ENCODE measurements around the gene SNX13.

SNX13 gene, protein sequence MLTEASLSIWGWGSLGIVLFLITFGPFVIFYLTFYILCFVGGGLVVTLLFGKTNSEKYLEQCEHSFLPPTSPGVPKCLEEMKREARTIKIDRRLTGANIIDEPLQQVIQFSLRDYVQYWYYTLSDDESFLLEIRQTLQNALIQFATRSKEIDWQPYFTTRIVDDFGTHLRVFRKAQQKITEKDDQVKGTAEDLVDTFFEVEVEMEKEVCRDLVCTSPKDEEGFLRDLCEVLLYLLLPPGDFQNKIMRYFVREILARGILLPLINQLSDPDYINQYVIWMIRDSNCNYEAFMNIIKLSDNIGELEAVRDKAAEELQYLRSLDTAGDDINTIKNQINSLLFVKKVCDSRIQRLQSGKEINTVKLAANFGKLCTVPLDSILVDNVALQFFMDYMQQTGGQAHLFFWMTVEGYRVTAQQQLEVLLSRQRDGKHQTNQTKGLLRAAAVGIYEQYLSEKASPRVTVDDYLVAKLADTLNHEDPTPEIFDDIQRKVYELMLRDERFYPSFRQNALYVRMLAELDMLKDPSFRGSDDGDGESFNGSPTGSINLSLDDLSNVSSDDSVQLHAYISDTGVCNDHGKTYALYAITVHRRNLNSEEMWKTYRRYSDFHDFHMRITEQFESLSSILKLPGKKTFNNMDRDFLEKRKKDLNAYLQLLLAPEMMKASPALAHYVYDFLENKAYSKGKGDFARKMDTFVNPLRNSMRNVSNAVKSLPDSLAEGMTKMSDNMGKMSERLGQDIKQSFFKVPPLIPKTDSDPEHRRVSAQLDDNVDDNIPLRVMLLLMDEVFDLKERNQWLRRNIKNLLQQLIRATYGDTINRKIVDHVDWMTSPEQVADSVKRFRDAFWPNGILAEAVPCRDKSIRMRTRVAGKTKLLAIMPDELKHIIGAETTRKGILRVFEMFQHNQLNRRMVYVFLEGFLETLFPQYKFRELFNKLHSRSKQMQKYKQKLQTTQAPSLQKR

DNA sequence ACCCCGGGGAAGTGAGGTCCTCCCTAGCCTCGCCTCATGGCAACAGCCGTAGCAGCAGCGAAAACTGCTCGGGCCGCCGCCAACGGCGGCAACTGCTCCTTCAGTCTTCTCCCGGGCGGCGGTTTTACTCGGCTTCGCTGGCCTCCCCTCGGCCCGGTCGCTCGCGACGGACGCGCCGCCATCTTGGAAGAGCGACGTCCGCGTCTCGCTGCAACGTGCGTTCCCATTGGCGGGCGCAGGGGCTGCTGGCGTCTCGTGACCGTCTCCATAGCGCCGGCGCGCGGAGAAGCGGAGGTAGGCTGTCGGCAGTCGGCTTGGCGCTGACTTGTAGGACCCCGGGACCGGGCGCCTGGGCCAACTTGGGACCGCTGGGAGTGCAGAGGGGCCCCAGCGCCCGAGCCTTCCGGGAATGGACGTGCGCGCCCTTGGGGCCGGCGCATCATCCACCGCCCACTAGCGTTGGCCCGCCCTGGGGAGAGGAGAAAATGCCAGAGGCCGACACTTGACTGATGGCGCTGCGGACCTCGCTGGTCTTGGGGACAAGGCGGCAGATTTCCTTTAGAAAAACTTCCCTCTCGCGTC lies at the start of gene SNX13:
Gene SNX13 (minus strand): TSS at position 193 of the 582 bp plus-strand sequence. CDS start 199 bp downstream, outside the sequence.
- peak; percentile 45 to 93 (median 88) for DNase-seq

- DNase-seq = no peak
These were observed 49.3 kb upstream of the SNX13 start for GRCh38 chr7:17989546-17989945.

DNA sequence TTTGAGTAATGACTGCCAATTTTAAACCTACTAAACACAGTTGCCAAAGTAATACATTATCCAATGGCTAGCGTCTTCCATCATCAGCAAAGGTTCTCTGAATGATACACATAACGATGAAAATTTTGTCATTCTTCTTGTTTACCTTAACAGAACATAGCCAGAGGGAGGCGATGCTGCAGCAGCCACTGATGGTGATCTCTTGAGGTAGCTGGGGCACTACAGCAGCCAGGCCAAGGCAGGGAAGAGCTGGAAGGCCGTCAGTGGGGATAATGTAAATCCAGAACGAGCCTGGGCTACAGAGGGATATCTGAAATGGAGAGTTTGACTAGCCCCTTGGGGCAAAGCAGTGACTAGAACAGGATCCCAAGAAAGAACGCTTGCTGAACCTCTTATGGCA lies 48.6 kb upstream of the SNX13 start:
- no peak for DNase-seq

- DNase-seq = no peak
These were observed 47.8 kb upstream of the SNX13 start for GRCh38 chr7:17988141-17988540.

- DNase-seq = no peak
These were observed 46.6 kb upstream of the SNX13 start for GRCh38 chr7:17986851-17987250.

DNA sequence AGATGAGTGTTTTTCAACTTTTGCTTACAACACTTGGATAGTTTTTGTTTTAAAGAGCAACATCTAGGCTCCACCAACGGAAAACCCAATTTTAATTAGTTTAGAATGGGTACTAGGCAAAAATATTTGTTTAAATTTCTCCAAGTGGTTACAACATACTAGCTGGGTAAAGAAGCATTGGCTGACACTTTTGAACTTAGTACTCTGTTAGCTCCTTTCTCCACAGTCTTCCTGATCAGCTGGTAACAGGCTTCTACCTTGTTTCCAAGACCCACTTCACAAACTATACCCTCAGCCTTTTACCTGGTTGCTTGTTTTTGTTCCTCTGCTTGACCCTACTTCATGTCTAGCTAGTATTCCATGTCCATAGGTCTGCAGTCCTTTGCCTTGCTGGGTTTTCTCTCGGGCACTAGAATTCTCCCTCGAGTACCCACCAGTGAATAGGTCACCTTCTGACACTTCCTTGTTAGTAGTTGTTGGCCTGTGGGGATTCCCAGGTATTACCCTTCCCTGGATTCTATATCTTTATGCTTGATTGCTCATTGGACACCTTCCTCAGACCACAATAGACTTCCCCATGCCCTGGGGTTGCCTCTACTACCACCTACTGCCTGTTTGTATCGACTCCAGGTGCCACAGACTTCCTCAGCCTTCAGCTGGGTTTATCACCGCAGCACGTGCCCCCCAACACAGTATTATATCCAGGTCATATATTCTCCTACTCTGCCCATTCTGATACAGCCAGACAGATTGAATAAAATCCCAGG lies 45.4 kb upstream of the SNX13 start:
- no peak for DNase-seq

- DNase-seq = no peak
These were observed 44.0 kb upstream of the SNX13 start for GRCh38 chr7:17984288-17984687.

DNA sequence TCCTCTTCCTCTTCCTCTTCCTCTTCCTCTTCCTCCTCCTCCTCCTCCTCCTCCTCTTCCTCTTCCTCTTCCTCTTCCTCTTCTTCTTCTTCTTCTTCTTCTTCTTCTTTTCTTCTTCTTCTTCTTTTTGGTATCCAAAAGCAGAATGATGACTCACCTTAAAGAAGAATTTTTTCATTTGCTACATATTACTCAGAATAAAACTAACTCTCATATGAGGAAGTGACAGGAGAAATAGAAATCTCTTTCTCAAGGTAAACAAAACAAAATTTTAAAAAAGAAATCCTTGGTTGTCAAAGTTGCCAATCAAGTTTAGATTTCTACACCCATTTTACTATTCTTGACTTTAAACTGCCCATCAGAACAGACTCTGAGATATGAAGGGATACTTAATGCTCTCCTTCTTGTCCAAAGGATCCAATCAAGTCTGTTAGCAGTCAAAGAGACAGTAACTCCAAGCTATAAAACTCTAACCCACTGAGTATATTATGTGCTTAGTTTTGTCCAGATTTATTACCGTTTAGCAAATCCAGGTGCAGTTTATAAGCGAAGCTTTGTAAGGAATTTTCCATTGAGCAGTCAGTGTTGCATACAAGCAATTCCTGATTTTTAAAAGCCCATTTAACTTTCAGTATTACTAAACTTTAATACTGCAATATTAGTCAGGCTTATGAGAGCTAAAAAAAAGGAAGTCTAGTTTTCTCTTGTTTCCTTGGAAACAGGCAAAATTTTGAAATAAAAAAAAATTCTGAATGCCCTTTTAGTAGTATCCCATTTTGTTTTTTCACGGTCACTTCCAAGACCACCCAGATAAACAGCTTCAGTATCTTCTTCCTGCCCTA lies 43.1 kb upstream of the SNX13 start:
- no peak for DNase-seq

GRCh38 chr7:17976952-17977351 lies 36.7 kb upstream of the SNX13 start:
- no peak for DNase-seq

DNA sequence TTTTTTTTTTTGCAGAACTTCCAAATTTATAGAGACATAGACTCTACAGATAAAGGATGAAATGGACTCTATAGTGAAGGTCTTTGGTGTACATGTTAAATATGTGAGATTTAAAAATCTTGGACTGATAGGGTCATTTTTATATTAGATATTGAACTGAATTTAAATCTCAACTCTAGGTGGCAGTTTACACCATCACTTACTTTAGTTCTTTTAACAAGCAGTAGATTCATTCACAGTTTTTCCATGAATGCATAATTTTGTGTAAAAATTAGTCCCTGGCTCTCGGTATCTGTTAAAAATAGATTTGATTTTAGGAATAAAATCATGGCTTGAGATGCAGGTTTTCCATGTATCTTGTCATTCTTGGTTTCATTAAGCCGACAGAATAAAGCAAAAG lies 31.1 kb upstream of the SNX13 start:
- DNase-seq = no peak

DNA sequence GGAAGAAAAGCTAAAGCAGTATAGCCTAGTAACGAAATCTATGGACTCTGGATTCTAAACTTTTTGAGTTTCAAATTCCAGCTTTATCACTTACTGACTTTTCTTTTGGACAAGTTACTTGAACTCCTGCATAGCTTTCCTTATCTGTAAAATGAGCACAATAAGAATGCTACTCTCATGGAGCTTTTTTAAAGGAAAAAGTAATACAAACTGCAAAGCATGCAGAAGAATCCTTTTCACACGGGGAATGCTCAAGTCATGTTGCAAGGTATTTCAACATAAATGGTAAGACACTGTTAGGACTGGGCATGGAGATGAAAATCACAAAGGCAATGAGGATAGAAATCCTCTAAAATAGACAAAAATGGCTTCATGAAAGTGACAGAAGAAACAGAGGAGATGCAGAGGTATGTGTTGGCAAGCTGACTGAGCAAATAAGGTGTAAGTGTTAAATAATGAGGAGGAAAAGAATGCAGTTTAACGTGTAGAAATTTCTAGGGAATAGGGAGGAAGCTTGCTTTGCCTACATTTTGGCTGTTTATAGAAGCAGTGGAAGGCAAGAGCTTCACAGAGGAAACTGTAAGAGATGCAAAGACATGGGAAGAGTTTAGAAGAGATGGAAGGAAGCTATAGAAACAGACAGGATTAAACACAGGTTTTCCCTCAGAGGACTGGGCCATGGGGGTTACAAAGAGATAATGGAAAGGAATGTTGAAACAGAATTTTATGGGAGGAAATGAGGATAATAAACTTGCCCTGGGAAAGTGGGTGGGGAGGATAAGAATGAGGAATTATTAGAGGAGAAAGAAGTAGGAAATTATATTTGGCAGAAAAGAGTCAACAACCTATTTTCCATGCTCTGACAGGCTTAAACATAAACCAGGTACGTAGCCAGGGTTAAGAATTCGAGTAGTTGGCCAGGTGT lies 28.8 kb upstream of the SNX13 start:
- no peak for DNase-seq

- no peak for DNase-seq
These were observed 26.4 kb upstream of the SNX13 start for GRCh38 chr7:17966706-17967105.

- DNase-seq = no peak
These were observed 25.3 kb upstream of the SNX13 start for GRCh38 chr7:17965603-17966002.

DNA sequence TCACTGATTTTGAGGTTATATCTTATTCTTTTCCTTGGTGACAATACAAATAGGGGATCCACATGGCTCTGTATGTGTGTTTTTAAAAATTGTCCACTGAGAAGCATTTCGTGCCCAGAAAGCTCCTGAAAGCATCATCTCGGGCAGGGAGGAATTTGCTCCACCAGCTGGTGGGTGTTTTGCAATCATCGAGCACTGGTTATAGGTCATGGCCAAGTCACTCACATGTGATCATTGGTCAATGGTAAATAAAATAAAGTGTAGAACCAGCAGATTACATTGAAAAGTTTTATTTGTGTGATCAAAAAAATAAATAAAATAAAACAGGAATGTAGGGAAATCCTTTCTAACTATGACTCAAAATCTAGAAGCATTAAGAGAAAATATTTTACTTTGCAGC lies 23.0 kb upstream of the SNX13 start:
- no peak for DNase-seq

DNA sequence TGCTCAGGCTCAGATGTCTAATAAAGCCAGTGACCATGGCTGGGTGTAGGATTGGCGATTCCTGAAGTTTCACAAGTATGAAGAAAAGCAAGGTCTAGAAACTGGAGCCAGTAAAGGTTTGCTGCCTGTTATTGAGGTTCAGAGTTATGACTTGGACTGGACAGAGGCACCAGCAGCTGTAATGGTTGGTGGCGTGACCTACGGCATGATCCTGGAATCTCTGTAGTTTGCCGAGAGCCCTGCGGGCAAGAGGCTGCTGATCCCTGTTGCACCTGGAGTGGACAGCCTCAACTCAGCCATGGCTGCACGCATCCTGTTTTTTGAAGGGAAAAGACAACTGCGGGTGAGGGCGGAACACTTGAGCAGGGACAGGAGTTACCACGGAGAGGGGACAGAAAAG lies 22.4 kb upstream of the SNX13 start:
- no peak for DNase-seq

DNA sequence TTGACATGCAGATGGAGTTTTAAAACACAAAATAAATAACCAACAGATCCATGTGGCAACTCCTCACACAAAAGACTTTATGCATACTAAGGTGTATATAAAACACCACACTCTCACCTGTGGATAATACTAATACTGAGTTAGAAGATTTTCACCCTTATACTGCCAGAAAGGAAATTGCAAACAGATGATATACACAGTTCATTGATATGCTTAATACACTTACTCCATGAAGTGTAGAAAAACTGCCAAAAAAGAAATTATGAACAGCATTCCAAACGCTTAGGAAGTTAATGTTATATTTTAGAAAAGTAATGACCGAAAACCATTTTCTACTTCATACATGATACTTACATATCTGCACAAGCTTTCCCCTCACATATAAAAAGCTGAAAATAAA lies 17.6 kb upstream of the SNX13 start:
- no peak for DNase-seq

DNA sequence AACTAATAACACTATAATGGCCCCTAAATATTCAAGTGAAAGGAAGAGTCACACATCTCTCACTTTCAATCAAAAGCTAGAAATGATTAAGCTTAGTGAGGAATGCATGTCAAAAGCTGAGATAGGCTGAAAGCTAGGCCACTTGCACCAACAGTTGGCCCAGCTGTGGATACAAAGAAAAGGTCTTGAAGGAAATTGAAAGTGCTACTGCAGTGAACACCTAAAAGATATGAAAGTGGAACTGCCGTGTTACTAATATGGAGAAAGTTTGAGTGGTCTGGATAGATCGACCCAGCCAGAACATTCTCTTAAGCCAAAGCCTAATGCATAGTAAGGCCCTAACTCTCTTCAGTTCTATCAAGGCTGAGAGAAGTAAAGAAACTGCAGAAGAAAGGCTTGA lies 12.1 kb upstream of the SNX13 start:
- no peak for DNase-seq

- no peak for DNase-seq
These were observed 11.5 kb upstream of the SNX13 start for GRCh38 chr7:17951742-17952254.

GRCh38 chr7:17948526-17949238 lies 8.4 kb upstream of the SNX13 start:
- no peak for DNase-seq

Data from C1 segment of cervical spinal cord (tissue), 14 donors.